K562 treated with DMSO at 1 percent for 48 hours (cell line): ENCODE results near the gene POLDIP3. TPM values are rescaled to one million over a fixed set of nuclear protein-coding genes. Genes with fewer than 3 reads are reported as not detected.

Experiments used
- total RNA-seq: library from RNA; unstranded; fragments of 300-600 nt; gene quantifications from 2 replicates; pipeline ENCODE4 v1.2.3, GENCODE V29; 2022; ENCODE audit warnings: low replicate concordance; ENCODE audit errors: extremely low read depth

POLDIP3 gene, protein sequence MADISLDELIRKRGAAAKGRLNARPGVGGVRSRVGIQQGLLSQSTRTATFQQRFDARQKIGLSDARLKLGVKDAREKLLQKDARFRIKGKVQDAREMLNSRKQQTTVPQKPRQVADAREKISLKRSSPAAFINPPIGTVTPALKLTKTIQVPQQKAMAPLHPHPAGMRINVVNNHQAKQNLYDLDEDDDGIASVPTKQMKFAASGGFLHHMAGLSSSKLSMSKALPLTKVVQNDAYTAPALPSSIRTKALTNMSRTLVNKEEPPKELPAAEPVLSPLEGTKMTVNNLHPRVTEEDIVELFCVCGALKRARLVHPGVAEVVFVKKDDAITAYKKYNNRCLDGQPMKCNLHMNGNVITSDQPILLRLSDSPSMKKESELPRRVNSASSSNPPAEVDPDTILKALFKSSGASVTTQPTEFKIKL
- not detected in 2 replicates for total RNA-seq

DNA sequence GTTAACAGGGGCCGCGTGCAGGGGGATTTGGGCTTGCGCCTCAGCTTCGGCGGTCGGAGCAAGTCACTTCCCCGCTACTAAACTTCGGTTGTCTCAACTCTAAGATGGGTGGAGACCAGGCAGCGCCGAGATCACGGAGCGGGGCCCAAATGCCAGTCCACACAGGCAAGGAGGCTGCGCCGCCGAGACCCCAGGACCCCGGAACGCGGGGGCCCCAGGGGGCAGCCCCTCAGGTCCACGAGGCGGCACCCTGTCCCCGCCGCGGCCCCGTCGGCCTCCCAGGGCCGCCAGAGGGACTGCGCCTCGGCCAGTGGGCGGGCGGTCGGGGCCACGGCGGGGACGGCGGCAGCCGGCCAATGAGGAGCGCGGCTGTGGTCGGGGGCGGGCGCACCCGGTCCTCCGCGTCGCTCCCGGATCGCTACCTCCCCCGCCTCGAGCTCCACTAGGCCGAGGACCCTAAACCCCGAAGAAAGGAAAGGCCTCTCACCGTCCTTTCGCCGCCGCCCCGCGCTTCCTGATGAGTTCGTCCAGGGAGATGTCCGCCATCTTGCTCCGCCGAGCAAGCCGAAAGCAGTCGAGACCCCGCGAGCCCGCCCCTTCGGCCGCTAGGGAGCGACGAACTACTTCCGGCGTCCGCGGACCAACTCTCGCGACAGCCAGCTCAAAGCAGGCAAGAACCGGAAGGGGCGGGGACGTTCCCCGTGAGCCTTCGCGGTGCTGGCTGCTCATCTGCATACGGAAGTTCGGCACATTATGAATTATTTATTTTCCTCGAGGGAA is at the start of gene POLDIP3:
POLDIP3 (minus strand) TSS at position 572 of the 780 bp plus-strand sequence; CDS start at position 546, 26 bp downstream.

DNA sequence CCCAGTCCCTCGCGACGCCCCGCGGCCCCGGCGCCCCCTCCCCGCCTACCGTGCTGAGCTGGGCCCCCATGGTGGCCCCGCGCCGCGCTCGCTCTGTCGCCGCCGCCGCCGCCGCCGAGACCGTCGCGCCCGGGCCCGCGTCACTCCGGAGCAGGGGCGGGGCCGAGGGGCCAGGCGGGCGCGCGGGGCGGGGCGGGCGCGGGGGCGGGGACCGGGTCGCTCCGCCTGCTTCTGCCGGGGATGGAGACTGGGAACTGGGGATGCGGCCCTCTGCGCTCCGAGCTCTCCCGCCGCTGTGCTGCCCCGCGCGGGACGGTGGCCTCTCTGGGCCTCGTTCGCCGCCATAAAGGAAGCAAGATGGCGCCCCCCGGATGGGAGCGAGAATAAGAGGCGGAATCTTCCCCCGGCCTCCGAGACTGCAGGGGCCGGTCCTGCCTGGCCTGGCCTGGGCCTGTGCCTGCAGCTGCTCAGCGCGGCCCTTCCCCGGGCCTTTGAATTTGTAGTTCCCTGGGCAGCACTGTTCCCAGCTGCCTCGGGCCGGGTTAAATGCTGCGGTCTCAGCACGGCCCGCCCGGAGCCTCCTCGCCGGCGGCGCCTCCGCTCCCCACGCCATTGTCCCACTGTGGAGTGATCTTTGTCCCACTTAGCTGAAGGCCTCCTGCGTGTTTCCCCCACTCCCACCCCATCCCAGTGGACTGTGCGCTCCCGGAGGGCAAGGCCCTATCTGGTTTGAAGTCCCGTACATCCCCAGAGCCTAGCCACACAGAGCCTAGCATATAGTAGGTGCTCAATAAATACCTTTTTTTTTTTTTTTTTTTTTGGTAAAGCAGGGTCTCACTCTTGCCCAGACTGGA is 34.8 kb upstream of the POLDIP3 start, which contains the start of gene CYB5R3:
CYB5R3 (minus strand) TSS at position 147 of the 854 bp plus-strand sequence; CDS start at position 70, 77 bp downstream.

DNA sequence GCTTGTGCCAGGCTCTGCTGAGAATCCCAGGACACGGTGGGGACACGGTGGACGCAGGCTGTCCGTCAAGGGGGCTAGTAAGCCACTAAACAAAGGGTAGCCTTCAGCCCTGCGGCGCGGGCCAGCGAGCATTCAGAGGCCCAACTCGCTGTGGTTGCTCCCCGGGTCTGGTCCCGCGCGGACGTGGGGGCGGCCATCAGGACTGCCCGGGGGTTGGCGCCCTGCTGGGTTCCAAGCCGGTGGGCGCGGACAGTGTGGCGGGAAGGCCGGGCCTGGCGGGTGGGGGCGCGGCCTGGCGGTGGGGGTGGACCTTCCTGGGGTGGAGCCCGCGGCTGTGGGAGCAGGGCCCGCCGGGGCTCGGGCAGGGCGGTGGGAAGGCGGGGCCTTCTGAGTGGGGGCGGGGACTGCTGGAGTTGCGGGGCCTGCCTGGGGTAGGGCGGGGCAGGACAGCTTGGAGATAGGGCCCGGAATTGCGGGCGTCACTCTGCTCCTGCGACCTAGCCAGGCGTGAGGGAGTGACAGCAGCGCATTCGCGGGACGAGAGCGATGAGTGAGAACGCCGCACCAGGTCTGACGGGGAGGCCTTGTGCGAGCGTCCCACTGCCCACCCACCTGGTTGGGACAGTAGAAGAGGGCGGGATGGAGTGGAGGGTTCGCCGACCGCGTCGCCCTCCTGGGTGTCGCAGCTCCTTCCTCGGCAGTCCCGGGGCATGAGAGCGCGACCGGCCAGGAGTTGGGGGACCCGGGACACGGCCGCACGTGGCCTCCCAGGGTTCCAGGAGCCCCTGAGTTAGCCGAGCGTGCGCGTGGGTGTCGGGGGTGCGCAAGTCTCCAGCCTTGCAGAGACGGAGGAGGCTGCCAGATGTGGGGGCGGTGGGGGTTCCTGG is 61.0 kb downstream of the POLDIP3 start, which contains the start of gene SERHL2:
SERHL2 (plus strand) TSS at position 482 of the 887 bp plus-strand sequence; CDS start at position 547, 65 bp downstream.

Other genes starting within 250 kb of the POLDIP3 start
- gene NFAM1, start 182.5 kb downstream of the POLDIP3 start, total RNA-seq: not detected in 2 replicates
- 989 TPM in 1 of 2 replicates, not detected in the other for gene RRP7A, start 95.1 kb downstream of the POLDIP3 start, total RNA-seq
- gene SERHL2, start 60.9 kb downstream of the POLDIP3 start, total RNA-seq: not detected in 2 replicates
- not detected in 2 replicates for gene ATP5MGL, start 25.7 kb upstream of the POLDIP3 start, total RNA-seq
- not detected in 2 replicates for gene CYB5R3, start 34.5 kb upstream of the POLDIP3 start, total RNA-seq
- not detected in 2 replicates for gene A4GALT, start 106.0 kb upstream of the POLDIP3 start, total RNA-seq
- gene ARFGAP3, start 242.4 kb upstream of the POLDIP3 start, total RNA-seq: not detected in 2 replicates